ENCODE results near the gene MS4A15. TPM values are rescaled to one million over a fixed set of nuclear protein-coding genes. Genes with fewer than 3 reads are reported as not detected.

Gene MS4A15
- total and polyA plus RNA-seq, 12 donors = 0.07 to 0.28 (median 0.23) TPM; not detected in 8

GRCh38 chr11:60797846-60798630 lies 41.4 kb downstream of the MS4A15 start:
- DNase-seq = no peak

DNA sequence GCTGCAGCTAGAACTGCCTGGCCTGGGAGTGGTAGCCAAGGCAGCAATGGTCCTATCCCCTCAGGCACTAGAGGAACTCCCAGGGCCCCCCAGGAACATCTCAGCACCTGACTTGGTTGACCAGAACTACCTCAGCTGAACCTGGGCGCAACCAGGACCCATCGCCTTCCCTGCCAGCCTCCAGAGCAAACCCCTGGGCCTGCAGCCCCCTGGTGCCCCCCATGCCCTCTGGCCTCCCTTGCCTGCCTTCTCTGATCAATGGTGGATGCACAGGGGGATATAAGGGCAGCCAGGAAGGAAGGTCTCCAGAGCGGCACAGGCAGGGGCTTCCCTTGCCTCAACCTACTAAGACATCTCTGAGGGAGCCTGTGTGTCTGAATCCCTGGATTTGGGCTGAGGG lies 42.0 kb downstream of the MS4A15 start:
- Histone ChIP-seq H3K4me1 (replicated peaks in 1 of 2) (no peaks in the 10 kb centered on the region), H3K36me3 (replicated peaks in 1 of 2) (no peaks in the 10 kb centered on the region), H3K27me3 (peaks cover 6% of the 10 kb centered on the region), H3K4me3 (no peak overlapping the region), H3K27ac (no peak overlapping the region), H3K9me3 (replicated peaks in 1 of 3) (no peaks in the 10 kb centered on the region)
- no peak for DNase-seq
- no peak for TF ChIP-seq POLR2A (IDR thresholded peaks at IDR 0.05)
- no peak for TF ChIP-seq CTCF (IDR thresholded peaks at IDR 0.05)
- 17 to 100% (median 93%) methylated on average over 1 to 3 of the region's 3 CpGs for WGBS, 4 donors
- intact Hi-C loops (cut with DNase I) = no loop called here

More at GRCh38 chr11:60797846-60798630, 41.4 kb downstream of the MS4A15 start:
- no peaks in the 10 kb centered on the region for H3K4me1 ChIP-seq (replicated peaks in 1 of 2)
- H3K27me3 ChIP-seq = peaks cover 6% of the 10 kb centered on the region
- intact Hi-C loops (cut with DNase I) = no loop called here
- H3K9me3 ChIP-seq (replicated peaks in 1 of 3) = no peaks in the 10 kb centered on the region
- H3K36me3 ChIP-seq (replicated peaks in 1 of 2) = no peaks in the 10 kb centered on the region
- no peak overlapping the region for H3K27ac ChIP-seq
- 78 to 88% (median 83%) methylated on average over 12 to 17 of the region's 17 CpGs for WGBS, 4 donors
- TF ChIP-seq CTCF (IDR thresholded peaks at IDR 0.05) (no peak), POLR2A (IDR thresholded peaks at IDR 0.05) (no peak)
- no peak overlapping the region for H3K4me3 ChIP-seq

DNA sequence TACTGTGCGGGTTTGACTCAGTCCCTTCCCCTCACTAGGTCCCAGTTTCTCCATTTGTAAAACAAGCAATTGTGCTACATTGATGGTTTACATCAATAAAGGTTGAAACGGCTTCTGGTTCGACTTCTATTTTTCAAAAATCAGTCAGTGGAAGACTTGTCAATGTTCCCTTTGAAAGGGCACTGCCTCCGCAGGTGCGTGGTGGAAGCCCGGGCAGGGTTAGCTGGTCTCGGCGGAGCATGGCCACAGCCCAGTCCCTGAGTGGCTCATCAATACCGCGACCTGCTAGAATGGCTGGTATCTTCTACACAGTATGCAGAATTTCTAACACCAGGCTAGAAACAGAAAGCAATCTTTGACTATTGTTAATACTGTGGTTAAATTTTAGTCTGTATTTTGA lies 44.5 kb downstream of the MS4A15 start:
- Histone ChIP-seq H3K4me1 (replicated peaks in 1 of 2) (no peaks in the 10 kb centered on the region), H3K27me3 (peaks cover 6% of the 10 kb centered on the region), H3K36me3 (replicated peaks in 1 of 2) (no peaks in the 10 kb centered on the region), H3K27ac (no peak overlapping the region), H3K9me3 (replicated peaks in 1 of 3) (no peaks in the 10 kb centered on the region), H3K4me3 (no peak overlapping the region)
- WGBS, 4 donors = 87 to 89% (median 88%) methylated on average over 10 of the region's 10 CpGs
- intact Hi-C loops (cut with DNase I) = no loop called here
- no peak for TF ChIP-seq POLR2A (IDR thresholded peaks at IDR 0.05)
- no peak for TF ChIP-seq CTCF (IDR thresholded peaks at IDR 0.05)
- no peak for DNase-seq

- H3K4me3 ChIP-seq = no peak overlapping the region
- 55 to 73% (median 69%) methylated on average over 7 of the region's 7 CpGs for WGBS, 4 donors
- H3K4me1 ChIP-seq (replicated peaks in 1 of 2) = no peaks in the 10 kb centered on the region
- intact Hi-C loops (cut with DNase I) = no loop called here
- H3K27me3 ChIP-seq = no peaks in the 10 kb centered on the region
- H3K27ac ChIP-seq = no peak overlapping the region
- H3K36me3 ChIP-seq (replicated peaks in 1 of 2) = no peaks in the 10 kb centered on the region
- TF ChIP-seq CTCF (IDR thresholded peaks at IDR 0.05) = no peak
- TF ChIP-seq POLR2A (IDR thresholded peaks at IDR 0.05) = no peak
- no peaks in the 10 kb centered on the region for H3K9me3 ChIP-seq (replicated peaks in 1 of 3)
- DNase-seq = no peak
Measured at GRCh38 chr11:60803273-60803936, 46.7 kb downstream of the MS4A15 start.
